Pancreas (tissue), 10 donors: Measurements from ENCODE around the gene IGSF3. TPM values are rescaled to one million over a fixed set of nuclear protein-coding genes. Genes with fewer than 3 reads are reported as not detected.

Source experiments
- ATAC-seq, 4 donors: fragments of 200-7000 bp; cut with Tn5 transposase; one replicate each; pipeline versions ENCODE4 v1.8.0 to v1.9.1; 2020; ENCODE audit warnings: mild to moderate bottlenecking in 4 of 4, moderate library complexity in 4 of 4
- DNase-seq, 6 donors: peaks; one replicate each; pipeline ENCODE4 v3.0.0-alpha.2; 2020
- FAIRE-seq: peaks from 2 replicates; lab custom pipeline; 2012; peaks lifted over from hg19 to GRCh38; lab: Jason Lieb, UNC
- H3K27ac ChIP-seq, 4 donors: fragments of 200-600 bp; sonication (generic); 1 replicate in 3 of 4; 2 replicates in 1 of 4; pipeline versions ENCODE4 v1.5.0 to v1.8.0; 2020
- H3K27me3 ChIP-seq, 4 donors: fragments of 200-600 bp; one replicate each; pipeline ENCODE4 v1.8.0; 2021
- H3K36me3 ChIP-seq, 3 donors: fragments of 200-600 bp; sonication (generic) in 1 of 3; one replicate each; pipeline versions ENCODE4 v1.5.0 to v1.8.0; 2020 to 2021
- H3K4me1 ChIP-seq, 3 donors: fragments of 200-600 bp; one replicate each; pipeline ENCODE4 v1.8.0; 2021
- H3K4me3 ChIP-seq, 4 donors: fragments of 200-600 bp; sonication (generic) in 2 of 4; one replicate each; pipeline versions ENCODE4 v1.5.0 to v1.8.0; 2020 to 2021
- H3K9me3 ChIP-seq, 4 donors: fragments of 200-600 bp; one replicate each; pipeline ENCODE4 v1.8.0; 2021
- CTCF ChIP-seq, 4 donors: fragments of 200-600 bp; sonication (generic) in 3 of 4; IDR thresholded peaks; one replicate each; pipeline versions ENCODE4 v1.5.0 to v1.8.0; 2021; ENCODE audit warnings: antibody characterized with exemption in 4 of 4
- WGBS, 2 donors: extraction: QIAGEN DNeasy Blood & Tissue Kit; methylation state at CpG; one replicate each; pipeline ENCODE4 v1.1.7; 2013; 5-methylcytosine and 5-hydroxymethylcytosine counted together
- intact Hi-C, 3 donors: fragments of 100-400 bp; cut with DNase I; formaldehyde crosslinking; loops; one replicate each; pipeline versions ENCODE4 v1.11.1 to v1.14.2; 2022
- polyA plus RNA-seq, 2 donors: library from polyadenylated mRNA; stranded (reverse); fragments of 200-250 nt; gene quantifications; one replicate each; pipeline ENCODE4 v1.2.3, GENCODE V29; 2013
- total RNA-seq, 6 donors: library from RNA; stranded (reverse); fragmentation: NEBNext Ultra II Directional in 4 of 6; extraction: Animal tissue kit (Norgen Biotek cat#: 25700) in 4 of 6; gene quantifications; one replicate each; pipeline versions ENCODE4 v1.2.1 to v1.2.4, GENCODE V29; 2021 to 2023
- donor health status: healthy with polysubstance abuse.
- donor health status: DM: no; HTN: no; CAD: no; lungs with moderate emphysema.
- donor health status: DM: no; HTN: no; CAD: no.
- donor health status: control.
- donor health status: control.
- donor health status: Bipolar disorder and iron deficiency.
- donor health status: DM: yes; HTN: yes; CAD: no.
- donor health status: DM: no; HTN: no; CAD: no.
- donor health status: DM: no; HTN: no; CAD: no.
- donor health status: DM: yes; HTN: yes; CAD: no.

IGSF3 gene
- total and polyA plus RNA-seq, 8 donors, result 1.8 to 10.5 (median 2.7) TPM

- no peaks in the 10 kb centered on the region for H3K4me1 ChIP-seq
- ATAC-seq, result no peak
- no peak overlapping the region for H3K4me3 ChIP-seq
- 65 to 66% methylated on average over 7 of the region's 7 CpGs for WGBS, 2 donors
- FAIRE-seq, result no peak
- DNase-seq, result no peak
- no peak overlapping the region for H3K27ac ChIP-seq
- intact Hi-C loops, result no loop called here
- no peaks in the 10 kb centered on the region for H3K27me3 ChIP-seq
- no peaks in the 10 kb centered on the region for H3K9me3 ChIP-seq
- no peaks in the 10 kb centered on the region for H3K36me3 ChIP-seq
- TF ChIP-seq CTCF (IDR thresholded peaks at IDR 0.05), result no peak
Measured at GRCh38 chr1:116679091-116679827, 11.7 kb upstream of the IGSF3 start.

- FAIRE-seq (no peak), DNase-seq (no peak), ATAC-seq (no peak)
- Histone ChIP-seq H3K9me3 (no peaks in the 10 kb centered on the region), H3K27me3 (no peaks in the 10 kb centered on the region), H3K27ac (no peak overlapping the region), H3K36me3 (no peaks in the 10 kb centered on the region), H3K4me1 (no peaks in the 10 kb centered on the region), H3K4me3 (no peak overlapping the region)
- 48 to 60% methylated on average over 2 of the region's 2 CpGs for WGBS, 2 donors
- intact Hi-C loops, result no loop called here
- no peak for TF ChIP-seq CTCF (IDR thresholded peaks at IDR 0.05)
Measured at GRCh38 chr1:116678732-116679090, 11.2 kb upstream of the IGSF3 start.

GRCh38 chr1:116677474-116678062, 10.0 kb upstream of the IGSF3 start:
- Histone ChIP-seq H3K27ac (no peak overlapping the region), H3K36me3 (no peaks in the 10 kb centered on the region), H3K4me3 (no peak overlapping the region), H3K9me3 (no peaks in the 10 kb centered on the region), H3K4me1 (no peaks in the 10 kb centered on the region), H3K27me3 (no peaks in the 10 kb centered on the region)
- WGBS, 2 donors, result 82 to 89% methylated on average over 2 of the region's 2 CpGs
- no peak for TF ChIP-seq CTCF (IDR thresholded peaks at IDR 0.05)
- FAIRE-seq (no peak), ATAC-seq (no peak), DNase-seq (no peak)
- intact Hi-C loops, result no loop called here

- Histone ChIP-seq H3K9me3 (no peaks in the 10 kb centered on the region), H3K36me3 (no peaks in the 10 kb centered on the region), H3K4me1 (no peaks in the 10 kb centered on the region), H3K4me3 (no peak overlapping the region), H3K27me3 (no peaks in the 10 kb centered on the region), H3K27ac (no peak overlapping the region)
- intact Hi-C loops, result no loop called here
- no peak for TF ChIP-seq CTCF (IDR thresholded peaks at IDR 0.05)
- ATAC-seq (no peak), FAIRE-seq (no peak), DNase-seq (no peak)
- 94 to 95% methylated on average over 2 of the region's 2 CpGs for WGBS, 2 donors
Measured at GRCh38 chr1:116676291-116676690, 8.8 kb upstream of the IGSF3 start.

DNA sequence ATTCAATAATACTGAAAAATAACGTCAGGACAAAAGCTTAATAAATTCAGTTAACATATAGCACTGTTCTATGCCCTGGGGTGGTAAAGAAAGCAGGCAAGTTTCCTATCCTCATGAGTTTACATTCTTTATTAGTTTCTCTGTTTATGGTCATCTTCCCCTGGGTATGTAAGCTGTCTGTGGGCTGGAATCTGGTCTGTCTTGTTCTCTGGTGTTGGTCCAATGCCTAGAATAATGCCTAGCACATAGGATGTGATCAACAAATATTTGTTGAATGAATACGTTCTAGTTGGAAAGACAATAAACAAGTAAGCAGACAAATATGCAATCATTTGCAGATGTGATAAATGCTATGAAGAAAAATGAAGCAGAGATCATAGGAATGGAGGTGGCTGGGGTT, 7.2 kb upstream of the IGSF3 start:
- 47 to 66% methylated on average over 2 of the region's 2 CpGs for WGBS, 2 donors
- Histone ChIP-seq H3K9me3 (no peaks in the 10 kb centered on the region), H3K27ac (no peak overlapping the region), H3K4me3 (no peak overlapping the region), H3K4me1 (no peaks in the 10 kb centered on the region), H3K36me3 (no peaks in the 10 kb centered on the region), H3K27me3 (no peaks in the 10 kb centered on the region)
- no peak for FAIRE-seq
- ATAC-seq, result no peak
- DNase-seq, result no peak
- no peak for TF ChIP-seq CTCF (IDR thresholded peaks at IDR 0.05)
- intact Hi-C loops, result no loop called here
